PFSK-1 (cell line): Measurements from ENCODE around the gene PLSCR3.

Experiments used
- FOXP2 ChIP-seq: optimal IDR thresholded peaks from 2 replicates; pipeline ENCODE3; 2011; ENCODE audit warnings: borderline replicate concordance, control low read depth, inconsistent platforms; ENCODE audit not compliant: insufficient read depth; ENCODE audit errors: extremely low read length, extremely low read depth
- POLR2AphosphoS5 ChIP-seq: IDR thresholded peaks from 2 replicates; pipeline ENCODE4 v1.6.1; 2012; ENCODE audit warnings: low read depth, mild to moderate bottlenecking, control low read depth, low read length, moderate library complexity
- SIN3A ChIP-seq: IDR thresholded peaks from 2 replicates; pipeline ENCODE4 v1.6.1; 2012; ENCODE audit warnings: mild to moderate bottlenecking, low read length, moderate library complexity, borderline replicate concordance; ENCODE audit not compliant: insufficient read depth
- TAF1 ChIP-seq: IDR thresholded peaks from 2 replicates; pipeline ENCODE4 v1.6.1; 2012; ENCODE audit warnings: low read length, control low read depth, borderline replicate concordance; ENCODE audit not compliant: insufficient read depth
- TF ChIP-seq, protein P1 (sequence below), 2 experiments: IDR thresholded peaks; 2 replicates each; pipeline versions ENCODE4 v1.6.1 to v1.8.0; 2011 to 2012; ENCODE audit warnings: low read depth in 2 of 2, low read length in 2 of 2, control low read depth in 1 of 2, inconsistent platforms in 1 of 2, mild to moderate bottlenecking in 1 of 2, moderate library complexity in 1 of 2; ENCODE audit not compliant: insufficient read depth in 1 of 2

Gene PLSCR3

DNA sequence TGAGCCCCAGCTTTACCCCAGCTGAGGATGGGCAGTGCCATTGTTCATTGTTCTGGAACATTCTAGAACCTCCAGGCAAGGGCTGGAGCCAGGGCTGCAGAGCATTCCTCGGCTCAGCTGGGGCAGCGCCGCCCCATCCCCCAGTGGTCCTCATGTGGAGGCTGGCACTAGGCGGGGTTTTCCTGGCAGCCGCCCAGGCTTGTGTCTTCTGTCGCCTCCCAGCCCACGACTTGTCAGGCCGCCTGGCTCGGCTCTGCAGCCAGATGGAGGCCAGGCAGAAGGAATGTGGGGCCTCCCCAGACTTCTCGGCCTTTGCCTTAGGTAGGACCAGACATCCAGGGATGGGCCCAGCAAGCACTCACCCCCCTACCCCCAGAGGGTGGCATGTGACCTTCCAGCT is 39.3 kb downstream of the PLSCR3 start, which contains the start of gene TMEM95:
Gene TMEM95, plus strand, starts transcription at position 104 of the 400 bp plus-strand sequence. Its CDS starts 49 bp downstream, at position 153.
- TF ChIP-seq FOXP2 (no peak), POLR2AphosphoS5 (no peak), SIN3A (no peak), TAF1 (no peak)
- TF ChIP-seq, protein P1, sequence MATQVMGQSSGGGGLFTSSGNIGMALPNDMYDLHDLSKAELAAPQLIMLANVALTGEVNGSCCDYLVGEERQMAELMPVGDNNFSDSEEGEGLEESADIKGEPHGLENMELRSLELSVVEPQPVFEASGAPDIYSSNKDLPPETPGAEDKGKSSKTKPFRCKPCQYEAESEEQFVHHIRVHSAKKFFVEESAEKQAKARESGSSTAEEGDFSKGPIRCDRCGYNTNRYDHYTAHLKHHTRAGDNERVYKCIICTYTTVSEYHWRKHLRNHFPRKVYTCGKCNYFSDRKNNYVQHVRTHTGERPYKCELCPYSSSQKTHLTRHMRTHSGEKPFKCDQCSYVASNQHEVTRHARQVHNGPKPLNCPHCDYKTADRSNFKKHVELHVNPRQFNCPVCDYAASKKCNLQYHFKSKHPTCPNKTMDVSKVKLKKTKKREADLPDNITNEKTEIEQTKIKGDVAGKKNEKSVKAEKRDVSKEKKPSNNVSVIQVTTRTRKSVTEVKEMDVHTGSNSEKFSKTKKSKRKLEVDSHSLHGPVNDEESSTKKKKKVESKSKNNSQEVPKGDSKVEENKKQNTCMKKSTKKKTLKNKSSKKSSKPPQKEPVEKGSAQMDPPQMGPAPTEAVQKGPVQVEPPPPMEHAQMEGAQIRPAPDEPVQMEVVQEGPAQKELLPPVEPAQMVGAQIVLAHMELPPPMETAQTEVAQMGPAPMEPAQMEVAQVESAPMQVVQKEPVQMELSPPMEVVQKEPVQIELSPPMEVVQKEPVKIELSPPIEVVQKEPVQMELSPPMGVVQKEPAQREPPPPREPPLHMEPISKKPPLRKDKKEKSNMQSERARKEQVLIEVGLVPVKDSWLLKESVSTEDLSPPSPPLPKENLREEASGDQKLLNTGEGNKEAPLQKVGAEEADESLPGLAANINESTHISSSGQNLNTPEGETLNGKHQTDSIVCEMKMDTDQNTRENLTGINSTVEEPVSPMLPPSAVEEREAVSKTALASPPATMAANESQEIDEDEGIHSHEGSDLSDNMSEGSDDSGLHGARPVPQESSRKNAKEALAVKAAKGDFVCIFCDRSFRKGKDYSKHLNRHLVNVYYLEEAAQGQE (IDR thresholded peaks at IDR 0.05; ENCODE audit: insufficient read depth in 1 of 2, low read depth in 2 of 2, low read length in 2 of 2), result no peak

DNA sequence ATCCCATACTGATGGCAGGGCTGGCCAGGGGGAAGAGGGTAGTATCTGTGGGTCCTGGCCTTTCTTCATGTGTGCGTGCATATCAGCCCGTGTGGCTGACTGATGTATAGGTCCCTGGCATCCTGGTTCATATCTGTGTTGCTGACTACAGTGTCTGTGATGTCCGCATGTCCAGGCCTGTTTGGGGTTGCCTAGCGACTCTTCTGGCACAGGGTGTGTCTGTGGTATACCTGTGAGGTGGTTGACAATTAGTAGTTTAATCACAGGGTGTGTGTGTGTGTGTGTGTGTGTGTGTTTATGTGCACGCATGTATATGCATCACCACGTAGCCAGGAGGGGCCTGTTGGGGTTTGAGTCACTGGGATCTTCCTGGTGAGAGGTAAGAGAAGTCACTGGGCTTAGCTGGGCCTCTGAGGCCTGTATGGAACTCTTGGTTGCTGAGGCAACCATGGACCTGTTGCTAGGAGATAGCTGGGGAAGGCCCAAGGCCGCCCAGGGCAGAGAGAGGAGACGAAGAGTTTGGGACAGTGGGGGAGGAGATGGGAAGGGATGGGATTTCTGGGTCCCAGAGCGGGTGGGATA is 40.0 kb downstream of the PLSCR3 start:
- no peak for TF ChIP-seq TAF1
- TF ChIP-seq, protein P1 (IDR thresholded peaks at IDR 0.05; ENCODE audit: insufficient read depth in 1 of 2, low read depth in 2 of 2, low read length in 2 of 2), result no peak
- no peak for TF ChIP-seq SIN3A
- no peak for TF ChIP-seq POLR2AphosphoS5
- no peak for TF ChIP-seq FOXP2

DNA sequence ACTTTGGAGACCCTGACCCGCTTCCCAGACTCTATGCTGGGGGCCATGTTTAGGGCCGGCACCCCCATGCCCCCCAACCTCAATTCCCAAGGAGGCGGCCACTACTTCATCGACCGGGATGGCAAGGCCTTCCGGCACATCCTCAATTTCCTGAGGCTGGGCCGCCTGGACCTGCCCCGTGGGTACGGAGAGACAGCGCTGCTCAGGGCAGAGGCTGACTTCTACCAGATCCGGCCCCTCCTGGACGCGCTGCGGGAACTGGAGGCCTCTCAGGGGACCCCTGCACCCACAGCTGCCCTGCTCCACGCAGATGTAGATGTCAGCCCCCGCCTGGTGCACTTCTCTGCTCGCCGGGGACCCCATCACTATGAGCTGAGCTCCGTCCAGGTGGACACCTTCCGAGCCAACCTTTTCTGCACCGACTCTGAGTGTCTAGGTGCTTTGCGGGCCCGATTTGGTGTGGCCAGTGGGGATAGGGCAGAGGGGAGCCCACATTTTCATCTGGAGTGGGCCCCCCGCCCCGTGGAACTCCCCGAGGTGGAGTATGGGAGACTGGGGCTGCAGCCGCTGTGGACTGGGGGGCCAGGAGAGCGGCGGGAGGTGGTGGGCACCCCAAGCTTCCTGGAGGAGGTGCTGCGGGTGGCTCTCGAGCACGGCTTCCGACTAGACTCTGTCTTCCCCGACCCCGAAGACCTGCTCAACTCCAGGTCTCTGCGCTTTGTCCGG is 41.3 kb downstream of the PLSCR3 start:
- TF ChIP-seq SIN3A, result no peak
- no peak for TF ChIP-seq FOXP2
- TF ChIP-seq POLR2AphosphoS5, result no peak
- no peak for TF ChIP-seq TAF1
- TF ChIP-seq, protein P1 (IDR thresholded peaks at IDR 0.05; ENCODE audit: insufficient read depth in 1 of 2, low read depth in 2 of 2, low read length in 2 of 2), result no peak

DNA sequence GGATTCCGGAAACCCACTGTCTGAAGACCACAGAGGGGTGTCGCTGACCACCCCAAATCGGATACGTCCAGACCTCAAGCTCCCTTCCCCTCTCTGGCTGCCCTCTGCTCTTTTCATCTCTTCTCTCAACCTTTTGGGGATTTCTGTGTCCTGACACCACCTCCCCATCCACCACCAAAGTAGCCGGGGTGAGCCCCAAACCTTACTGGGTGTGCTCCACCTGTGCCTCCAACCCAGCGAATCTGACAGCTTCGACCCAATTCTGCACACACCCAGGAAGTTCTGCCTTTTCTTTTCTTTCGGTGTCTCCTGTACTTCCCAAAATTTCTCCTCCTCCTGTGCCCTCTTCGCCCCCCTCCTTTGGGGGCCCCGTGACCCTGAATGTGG is 41.8 kb downstream of the PLSCR3 start:
- TF ChIP-seq TAF1, result no peak
- TF ChIP-seq POLR2AphosphoS5, result no peak
- no peak for TF ChIP-seq FOXP2
- TF ChIP-seq, protein P1 (IDR thresholded peaks at IDR 0.05; ENCODE audit: insufficient read depth in 1 of 2, low read depth in 2 of 2, low read length in 2 of 2), result no peak
- no peak for TF ChIP-seq SIN3A
